SK-N-MC (cell line): ENCODE data around the gene RTF2.

ENCODE experiments used
- EZH2 ChIP-seq: fragments of 200-600 bp; sonication (generic); IDR thresholded peaks from one replicate; pipeline ENCODE4 v1.6.1; 2017; ENCODE audit warnings: antibody characterized with exemption
- POLR2AphosphoS5 ChIP-seq: IDR thresholded peaks from 2 replicates; pipeline ENCODE4 v1.6.1; 2012; ENCODE audit warnings: mild to moderate bottlenecking, low read depth, low read length, borderline replicate concordance

- TF ChIP-seq POLR2AphosphoS5 (no peak), EZH2 (no peak)
These were observed 84.6 kb downstream of the RTF2 start for GRCh38 chr20:56552911-56553629.
